ENCODE results near the gene IER2.
A peak's percentile ranks its signal among the peaks of the same experiment; 100 is the strongest.

IER2 gene

DNA sequence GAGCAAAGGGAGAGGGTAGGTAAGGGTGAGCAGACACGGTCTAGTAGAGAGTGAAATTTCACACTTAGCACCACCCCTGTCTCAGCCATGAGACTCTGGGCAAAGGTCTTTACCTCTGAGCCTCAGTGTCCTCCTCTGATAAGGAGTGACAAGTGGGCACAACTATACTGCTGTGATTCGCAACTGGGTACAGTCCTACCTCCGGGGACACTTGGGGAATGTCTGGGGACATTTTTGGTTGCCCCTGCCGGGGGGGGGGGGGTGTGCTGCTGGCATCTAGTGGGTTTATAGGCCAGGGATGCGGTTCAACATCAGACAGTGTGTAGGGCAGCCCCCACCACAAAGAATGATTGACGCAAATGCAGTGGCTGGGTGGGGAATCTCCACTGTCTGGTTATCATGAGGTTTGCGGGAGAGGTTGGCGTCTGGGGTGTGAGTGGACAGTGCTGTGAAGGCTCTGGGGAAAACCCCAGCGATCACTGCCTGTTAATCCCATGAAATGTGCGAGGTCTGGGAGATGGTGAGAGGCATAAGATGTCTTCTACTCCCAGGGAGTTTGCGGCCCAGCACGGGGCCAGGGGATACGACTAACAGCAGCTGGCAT is 27.8 kb upstream of the IER2 start:
- H3K27me3 Mint-ChIP-seq (ENCODE audit: low read depth), result peaks cover 4% of the 10 kb centered on the region
- peak overlapping the region in 2 of 3 experiments; percentile 31 to 72 for H3K27ac Mint-ChIP-seq
- no peaks in the 10 kb centered on the region for H3K9me3 Mint-ChIP-seq
- peak overlapping the region; percentile 56 to 76 (median 63) for H3K4me3 Mint-ChIP-seq
- TF ChIP-seq, protein P1, sequence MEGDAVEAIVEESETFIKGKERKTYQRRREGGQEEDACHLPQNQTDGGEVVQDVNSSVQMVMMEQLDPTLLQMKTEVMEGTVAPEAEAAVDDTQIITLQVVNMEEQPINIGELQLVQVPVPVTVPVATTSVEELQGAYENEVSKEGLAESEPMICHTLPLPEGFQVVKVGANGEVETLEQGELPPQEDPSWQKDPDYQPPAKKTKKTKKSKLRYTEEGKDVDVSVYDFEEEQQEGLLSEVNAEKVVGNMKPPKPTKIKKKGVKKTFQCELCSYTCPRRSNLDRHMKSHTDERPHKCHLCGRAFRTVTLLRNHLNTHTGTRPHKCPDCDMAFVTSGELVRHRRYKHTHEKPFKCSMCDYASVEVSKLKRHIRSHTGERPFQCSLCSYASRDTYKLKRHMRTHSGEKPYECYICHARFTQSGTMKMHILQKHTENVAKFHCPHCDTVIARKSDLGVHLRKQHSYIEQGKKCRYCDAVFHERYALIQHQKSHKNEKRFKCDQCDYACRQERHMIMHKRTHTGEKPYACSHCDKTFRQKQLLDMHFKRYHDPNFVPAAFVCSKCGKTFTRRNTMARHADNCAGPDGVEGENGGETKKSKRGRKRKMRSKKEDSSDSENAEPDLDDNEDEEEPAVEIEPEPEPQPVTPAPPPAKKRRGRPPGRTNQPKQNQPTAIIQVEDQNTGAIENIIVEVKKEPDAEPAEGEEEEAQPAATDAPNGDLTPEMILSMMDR (IDR thresholded peaks at IDR 0.05; ENCODE audit: unreplicated experiment in 3 of 3), result no peak
- H3K36me3 Mint-ChIP-seq (ENCODE audit: low read depth), result peaks cover 5% of the 10 kb centered on the region
- peaks cover 22% of the 10 kb centered on the region for H3K4me1 Mint-ChIP-seq

DNA sequence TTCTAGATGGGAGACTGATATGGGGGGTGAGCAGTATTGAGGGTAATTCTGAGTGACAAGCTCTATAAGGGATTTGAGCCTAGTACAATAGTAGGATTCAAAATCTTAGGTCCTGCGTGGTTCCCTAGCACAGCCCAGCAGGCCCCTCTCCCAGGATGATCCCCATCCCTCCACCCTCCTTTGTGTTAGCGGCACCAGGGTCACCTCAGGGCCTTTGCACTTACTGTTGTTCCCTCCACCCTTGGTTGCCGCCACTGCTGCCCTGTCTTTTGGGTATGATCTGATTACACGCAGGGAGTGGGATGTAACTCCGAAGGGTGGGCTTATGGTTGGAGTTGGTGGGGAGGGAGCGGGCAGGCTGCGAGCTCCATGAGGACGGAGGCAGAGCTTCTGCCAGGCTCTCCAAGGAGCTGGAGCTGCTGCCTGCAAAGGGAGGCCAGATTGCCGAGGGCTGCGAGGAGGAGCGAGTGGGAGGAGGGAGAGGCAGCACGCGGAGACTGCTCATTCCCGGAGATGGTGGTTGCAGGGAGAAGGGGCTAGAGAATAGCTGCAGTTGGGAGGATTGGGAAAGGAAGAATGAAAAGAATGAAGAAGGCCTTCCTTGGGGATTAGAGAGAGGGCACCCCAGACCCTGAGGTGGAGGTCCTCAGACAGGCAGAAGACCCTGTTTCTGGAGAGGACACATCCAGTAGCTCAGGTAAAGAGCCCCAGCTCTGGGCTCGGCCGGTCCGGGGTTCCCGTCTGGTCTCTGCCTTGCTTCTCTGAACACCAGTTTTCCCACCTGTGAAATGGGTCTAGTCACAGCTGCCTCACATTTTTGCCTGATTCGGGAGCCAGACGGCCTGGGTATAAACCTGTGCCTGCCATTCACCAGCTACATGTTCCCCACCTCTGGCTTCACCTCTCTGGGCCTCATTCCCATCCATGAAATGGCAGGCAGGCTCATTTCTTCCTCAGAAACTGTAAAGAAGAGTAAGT is 26.9 kb upstream of the IER2 start:
- TF ChIP-seq, protein P1 (IDR thresholded peaks at IDR 0.05; ENCODE audit: unreplicated experiment in 3 of 3), result no peak
- H3K36me3 Mint-ChIP-seq (ENCODE audit: low read depth), result peaks cover 5% of the 10 kb centered on the region
- H3K4me1 Mint-ChIP-seq, result peaks cover 18% of the 10 kb centered on the region
- peaks cover 4% of the 10 kb centered on the region for H3K27me3 Mint-ChIP-seq (ENCODE audit: low read depth)
- no peaks in the 10 kb centered on the region for H3K9me3 Mint-ChIP-seq
- H3K4me3 Mint-ChIP-seq, result peak overlapping the region in 1 of 3 experiments; percentile 73
- peak overlapping the region in 2 of 3 experiments; percentile 31 to 39 for H3K27ac Mint-ChIP-seq

DNA sequence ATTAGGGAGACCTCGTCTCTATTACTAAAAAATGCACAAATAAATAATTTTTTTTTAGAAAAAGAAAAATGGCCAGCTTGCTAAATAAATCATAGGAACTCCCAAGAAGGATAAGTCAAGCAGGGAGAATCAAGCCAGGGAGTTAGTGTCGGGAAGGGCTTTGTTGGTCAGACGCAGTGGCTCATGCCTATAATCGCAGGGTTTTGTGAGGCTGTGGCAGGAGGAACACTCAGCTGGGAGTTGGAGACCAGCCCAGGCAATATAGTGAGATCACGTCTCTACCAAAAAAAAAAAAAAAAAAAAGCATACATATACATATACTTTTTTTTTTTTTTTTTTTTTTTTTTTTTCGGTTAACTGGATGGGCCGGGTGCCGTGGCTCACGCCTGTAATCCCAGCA is 23.2 kb upstream of the IER2 start:
- H3K27ac Mint-ChIP-seq, result no peak overlapping the region
- H3K27me3 Mint-ChIP-seq (ENCODE audit: low read depth), result no peaks in the 10 kb centered on the region
- H3K4me1 Mint-ChIP-seq, result peaks cover 3% of the 10 kb centered on the region
- H3K4me3 Mint-ChIP-seq, result no peak overlapping the region
- H3K36me3 Mint-ChIP-seq (ENCODE audit: low read depth), result peaks cover 5% of the 10 kb centered on the region
- TF ChIP-seq, protein P1 (IDR thresholded peaks at IDR 0.05; ENCODE audit: unreplicated experiment in 3 of 3), result no peak
- no peaks in the 10 kb centered on the region for H3K9me3 Mint-ChIP-seq

DNA sequence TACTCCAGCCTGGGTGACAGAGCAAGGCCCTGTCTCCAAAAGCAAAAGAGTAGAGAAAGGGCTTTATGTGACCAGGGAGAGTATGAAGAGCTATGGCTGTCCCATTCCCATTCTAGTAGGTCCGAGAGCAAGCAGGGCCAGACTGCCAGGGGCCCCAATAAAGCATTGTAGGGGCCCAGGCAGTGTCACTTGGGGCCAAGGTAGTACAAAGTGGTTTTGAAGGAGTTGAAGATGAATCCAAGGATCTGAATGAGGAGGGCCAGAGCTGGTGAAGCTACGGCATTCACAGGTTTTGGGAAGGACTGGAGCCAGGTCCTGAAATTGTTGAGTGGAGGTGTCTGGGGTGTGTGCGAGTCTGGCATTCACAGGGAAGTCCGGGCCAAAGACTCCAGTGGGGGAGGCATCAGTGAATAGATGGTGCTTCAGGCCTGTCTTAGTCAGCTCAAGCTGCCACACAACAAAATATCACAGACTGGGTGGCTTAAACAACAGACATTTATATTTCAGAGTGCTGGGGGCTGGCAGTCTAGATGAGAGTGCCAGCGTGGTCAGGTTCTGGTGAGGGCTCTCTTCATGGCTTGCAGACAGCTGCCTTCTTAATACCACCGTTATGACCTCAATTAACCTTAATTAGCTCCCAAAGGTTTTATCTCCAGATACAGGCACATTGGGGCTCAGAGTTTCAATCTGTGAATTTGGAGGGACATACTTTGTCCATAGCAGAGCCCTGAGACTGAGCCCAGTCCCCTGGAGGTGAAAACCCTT is 22.2 kb upstream of the IER2 start:
- Mint-ChIP-seq H3K27ac (no peak overlapping the region), H3K9me3 (no peaks in the 10 kb centered on the region), H3K27me3 (ENCODE audit: low read depth) (no peaks in the 10 kb centered on the region), H3K4me3 (no peak overlapping the region), H3K4me1 (no peaks in the 10 kb centered on the region), H3K36me3 (ENCODE audit: low read depth) (peaks cover 8% of the 10 kb centered on the region)
- TF ChIP-seq, protein P1 (IDR thresholded peaks at IDR 0.05; ENCODE audit: unreplicated experiment in 3 of 3), result no peak

DNA sequence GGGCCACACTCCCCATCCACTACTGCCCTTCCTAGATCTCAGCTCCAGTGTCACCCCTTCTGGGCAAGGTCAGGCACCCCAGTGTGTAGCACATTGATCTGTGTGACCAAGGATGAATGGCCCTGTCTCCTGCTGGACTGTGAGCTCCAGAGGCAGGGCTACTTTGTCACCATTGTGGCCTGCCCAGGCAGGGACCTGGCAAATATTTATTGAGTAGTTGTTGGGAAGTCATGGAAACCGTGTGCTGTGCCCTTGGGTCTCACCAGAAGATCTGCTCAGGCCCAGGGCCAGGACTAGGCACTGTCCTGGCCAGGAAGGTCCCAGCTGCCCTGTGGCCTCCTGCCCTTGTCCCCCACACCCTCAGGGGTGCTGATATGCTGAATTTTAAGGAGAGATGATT is 21.6 kb upstream of the IER2 start:
- H3K4me1 Mint-ChIP-seq, result no peaks in the 10 kb centered on the region
- no peak overlapping the region for H3K27ac Mint-ChIP-seq
- H3K36me3 Mint-ChIP-seq (ENCODE audit: low read depth), result peaks cover 8% of the 10 kb centered on the region
- TF ChIP-seq, protein P1 (IDR thresholded peaks at IDR 0.05; ENCODE audit: unreplicated experiment in 3 of 3), result no peak
- no peaks in the 10 kb centered on the region for H3K9me3 Mint-ChIP-seq
- H3K4me3 Mint-ChIP-seq, result no peak overlapping the region
- no peaks in the 10 kb centered on the region for H3K27me3 Mint-ChIP-seq (ENCODE audit: low read depth)

Measured in nephron (organoid).